Measurements from ENCODE around the gene TADA2A.

GRCh38 chr17:37485938-37486570, 79.4 kb downstream of the TADA2A start:
- TF ChIP-seq CTCF (IDR thresholded peaks at IDR 0.05) (no peak), TP53 (CRISPR knock-in tag; IDR thresholded peaks at IDR 0.05) (no peak), RFX5 (IDR thresholded peaks at IDR 0.05) (no peak), BHLHE40 (IDR thresholded peaks at IDR 0.05; ENCODE audit: low read depth, low read length) (no peak), HDAC2 (IDR thresholded peaks at IDR 0.05) (no peak), CHD2 (IDR thresholded peaks at IDR 0.05; ENCODE audit: low read length, partially characterized antibody) (no peak), POLR2AphosphoS2 (conservative IDR thresholded peaks at IDR 0.05; ENCODE audit: low read length) (no peak), POLR2A (IDR thresholded peaks at IDR 0.05; ENCODE audit: low read length) (no peak), HOXB5 (CRISPR knock-in tag; IDR thresholded peaks at IDR 0.05) (no peak), NPAS2 (CRISPR knock-in tag; IDR thresholded peaks at IDR 0.05; ENCODE audit: borderline replicate concordance) (no peak), MAX (IDR thresholded peaks at IDR 0.05) (no peak), EP300 (IDR thresholded peaks at IDR 0.05) (no peak)
- TF ChIP-seq, protein P1, sequence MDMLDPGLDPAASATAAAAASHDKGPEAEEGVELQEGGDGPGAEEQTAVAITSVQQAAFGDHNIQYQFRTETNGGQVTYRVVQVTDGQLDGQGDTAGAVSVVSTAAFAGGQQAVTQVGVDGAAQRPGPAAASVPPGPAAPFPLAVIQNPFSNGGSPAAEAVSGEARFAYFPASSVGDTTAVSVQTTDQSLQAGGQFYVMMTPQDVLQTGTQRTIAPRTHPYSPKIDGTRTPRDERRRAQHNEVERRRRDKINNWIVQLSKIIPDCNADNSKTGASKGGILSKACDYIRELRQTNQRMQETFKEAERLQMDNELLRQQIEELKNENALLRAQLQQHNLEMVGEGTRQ (IDR thresholded peaks at IDR 0.05): no peak
